GM18867 (cell line): ENCODE measurements around the gene OR2T10.
"Not testable (repeated sequence)": the region's sequence is repeated elsewhere in the genome, so short reads cannot be mapped to it uniquely, and the experiment has no call there.

ENCODE experiments used
- ATAC-seq: cut with Tn5 transposase; IDR thresholded peaks from one replicate; pipeline ENCODE4 v1.9.1; 2021; ENCODE audit warnings: mild to moderate bottlenecking, moderate library complexity; ENCODE audit not compliant: unreplicated experiment

Gene OR2T10, protein sequence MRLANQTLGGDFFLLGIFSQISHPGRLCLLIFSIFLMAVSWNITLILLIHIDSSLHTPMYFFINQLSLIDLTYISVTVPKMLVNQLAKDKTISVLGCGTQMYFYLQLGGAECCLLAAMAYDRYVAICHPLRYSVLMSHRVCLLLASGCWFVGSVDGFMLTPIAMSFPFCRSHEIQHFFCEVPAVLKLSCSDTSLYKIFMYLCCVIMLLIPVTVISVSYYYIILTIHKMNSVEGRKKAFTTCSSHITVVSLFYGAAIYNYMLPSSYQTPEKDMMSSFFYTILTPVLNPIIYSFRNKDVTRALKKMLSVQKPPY

GRCh38 chr1:248597589-248597988 lies at the start of gene OR2T10:
Gene OR2T10 (minus strand): TSS chr1:248597700. CDS start chr1:248593768, 3,932 bp downstream.
- no peak for ATAC-seq

GRCh38 chr1:248645178-248645577 lies 47.7 kb upstream of the OR2T10 start, which contains the start of gene OR2T35:
Gene OR2T35 (minus strand): TSS chr1:248645278. CDS start chr1:248639258, 6,020 bp downstream.
- ATAC-seq = not testable (repeated sequence)

DNA sequence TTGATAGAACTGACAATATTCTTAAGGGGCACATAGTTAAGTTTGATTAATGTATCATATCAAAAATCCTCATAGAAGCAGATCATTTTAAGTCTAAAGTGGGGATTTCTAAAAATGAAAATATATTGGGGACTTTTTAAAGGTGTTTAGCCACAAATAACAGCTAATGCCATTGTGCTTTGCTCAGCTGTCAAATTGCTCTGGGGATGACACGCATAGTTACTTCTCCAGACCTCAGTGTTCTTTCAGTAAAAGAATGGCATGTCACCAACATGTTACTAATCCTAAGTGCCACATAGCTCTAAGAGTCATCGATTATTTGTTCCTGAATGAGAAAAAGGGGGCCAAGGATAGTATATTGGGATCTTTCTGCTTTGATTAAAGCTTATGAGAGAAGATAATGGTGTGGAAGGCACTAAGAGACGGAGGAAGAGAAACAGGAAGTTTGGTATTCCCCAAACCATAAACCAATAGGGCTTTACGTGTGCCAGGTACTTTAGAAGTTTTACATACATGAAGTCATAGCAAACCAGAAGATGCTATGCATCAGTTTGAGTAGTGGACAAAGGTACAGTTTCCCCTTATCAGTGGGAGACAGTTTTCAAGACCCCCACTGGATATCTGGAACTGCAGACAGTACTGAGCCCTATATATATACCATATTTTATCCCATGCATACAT lies 45.6 kb upstream of the OR2T10 start:
- peak; percentile 60 for ATAC-seq

DNA sequence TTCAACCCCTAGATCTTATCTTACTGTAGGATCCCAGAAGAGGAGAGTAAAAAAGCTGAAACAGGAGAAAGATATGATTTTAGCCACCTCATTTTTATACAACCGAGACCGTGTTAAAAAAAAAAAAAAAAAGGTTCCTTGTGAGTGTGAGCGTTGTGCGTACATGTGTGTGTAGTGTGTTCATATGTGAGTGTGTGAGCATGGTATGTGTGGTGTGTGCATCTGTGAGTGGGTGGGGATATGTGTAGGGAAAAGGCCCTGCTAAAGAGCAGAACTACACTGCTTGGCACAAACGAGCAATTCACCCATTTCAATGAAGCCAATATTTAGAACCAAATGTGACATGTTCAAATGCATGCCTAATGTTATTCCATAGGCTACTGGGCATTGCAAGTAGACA lies 44.1 kb upstream of the OR2T10 start:
- ATAC-seq = not testable (repeated sequence)

DNA sequence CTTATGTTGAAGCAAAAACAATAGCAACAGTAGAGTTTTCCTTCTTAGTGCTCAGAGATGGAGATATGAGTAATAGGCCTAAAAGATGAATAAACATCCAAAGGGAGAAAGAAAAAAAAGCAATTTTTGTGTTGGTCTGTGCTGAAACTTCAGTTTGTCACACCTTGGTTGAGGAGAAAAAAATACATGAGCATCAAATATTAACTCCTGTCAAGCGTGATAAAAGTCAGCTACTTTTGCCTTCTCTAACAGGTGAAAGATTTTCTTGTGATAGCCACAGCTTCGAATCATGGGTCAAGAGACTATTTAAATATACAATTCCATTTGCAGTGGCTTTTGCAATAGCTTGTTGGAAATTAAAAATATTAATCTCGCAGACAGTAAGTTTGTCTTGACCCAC lies 43.4 kb upstream of the OR2T10 start:
- peak; percentile 58 for ATAC-seq

DNA sequence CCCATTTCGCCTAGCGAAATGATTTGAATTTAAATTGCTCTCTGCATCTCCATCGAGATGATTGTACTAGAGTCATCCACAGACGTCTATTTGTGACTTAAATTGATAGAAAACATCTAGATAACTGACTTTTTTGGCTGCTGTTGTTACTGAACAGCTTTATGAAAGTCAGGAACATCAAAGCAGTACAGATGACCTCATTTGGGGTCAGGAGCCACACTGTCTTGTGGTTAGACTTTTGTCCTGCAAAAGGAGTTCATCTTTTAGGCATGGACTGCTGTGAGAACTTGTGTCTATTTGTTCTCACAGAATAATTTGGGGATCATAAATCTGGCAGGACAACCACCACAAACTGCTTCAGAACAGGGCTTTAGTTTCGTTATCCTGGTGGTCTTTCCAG lies 42.2 kb upstream of the OR2T10 start:
- peak; percentile 31 for ATAC-seq

GRCh38 chr1:248636612-248637011 lies 39.1 kb upstream of the OR2T10 start:
- not testable (repeated sequence) for ATAC-seq

DNA sequence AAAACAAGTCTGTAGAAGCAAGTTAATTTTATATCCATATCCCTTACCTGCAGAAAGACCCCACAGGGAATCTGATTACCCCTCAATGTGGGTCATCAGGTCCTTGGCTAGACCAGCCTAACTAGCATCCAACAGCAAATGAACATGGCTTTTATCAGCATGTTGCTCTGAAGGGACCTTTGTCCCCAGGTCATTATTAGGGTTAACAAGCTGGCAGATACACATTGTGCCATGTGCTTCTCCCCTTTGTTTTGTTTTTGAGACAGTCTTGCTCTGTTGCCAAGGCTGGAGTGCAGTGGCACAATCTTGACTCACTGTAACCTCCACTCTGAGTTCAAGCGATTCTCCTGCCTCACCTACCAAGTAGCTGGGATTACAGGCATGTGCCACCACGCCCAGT lies 37.5 kb upstream of the OR2T10 start, which contains the start of gene OR2T11:
OR2T11 (minus strand) TSS at position 101 of the 400 bp plus-strand sequence. CDS start 7,963 bp downstream, outside the sequence.
- ATAC-seq = not testable (repeated sequence)

DNA sequence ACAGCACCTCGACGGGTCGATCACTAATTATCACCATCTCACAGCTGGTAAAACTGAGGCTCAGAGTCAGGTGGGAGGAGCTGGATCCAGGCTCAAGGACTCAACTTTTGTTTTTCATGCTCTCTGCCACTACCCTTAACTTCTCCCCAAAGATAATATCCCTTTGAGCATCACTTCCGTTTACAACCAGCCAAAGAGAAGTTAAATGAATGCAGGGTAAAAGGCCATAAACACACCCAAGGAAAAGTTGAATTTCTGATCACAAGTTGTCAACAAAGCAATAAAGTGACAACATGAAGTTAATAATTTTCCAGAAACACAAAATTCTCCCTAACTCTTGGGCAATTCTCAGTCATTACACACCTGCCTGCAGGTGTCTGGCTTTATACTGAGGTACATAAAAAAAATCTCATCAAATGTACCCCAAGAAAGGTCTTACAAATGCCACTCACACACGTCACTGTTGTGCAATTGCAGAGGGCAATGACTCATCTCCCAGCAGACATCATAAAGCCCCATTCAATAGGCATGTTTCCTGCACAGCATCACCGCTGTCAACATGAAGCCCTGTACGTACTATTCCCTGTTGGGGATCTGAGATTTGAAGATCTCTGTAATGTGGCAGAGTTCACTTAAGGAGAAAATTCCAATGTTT lies 34.0 kb upstream of the OR2T10 start:
- no peak for ATAC-seq

DNA sequence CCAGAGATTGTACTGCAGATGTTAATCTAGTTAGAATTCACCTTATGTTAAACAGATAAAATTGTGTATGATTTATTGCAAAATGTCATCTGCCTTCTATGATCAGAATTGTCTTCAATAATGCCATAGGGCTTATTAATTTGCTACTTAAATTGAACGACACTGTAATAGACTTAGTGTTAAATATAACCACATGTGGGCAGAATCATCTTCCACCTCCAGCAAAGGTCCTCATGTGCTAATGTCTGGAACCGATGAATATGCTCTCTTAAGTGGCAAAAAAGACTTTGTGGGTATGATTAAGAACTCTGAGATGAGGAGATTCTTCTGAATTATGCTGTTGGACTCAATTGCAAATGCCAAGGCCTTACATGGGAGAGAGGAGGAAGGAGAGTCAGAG lies 33.1 kb upstream of the OR2T10 start:
- no peak for ATAC-seq

DNA sequence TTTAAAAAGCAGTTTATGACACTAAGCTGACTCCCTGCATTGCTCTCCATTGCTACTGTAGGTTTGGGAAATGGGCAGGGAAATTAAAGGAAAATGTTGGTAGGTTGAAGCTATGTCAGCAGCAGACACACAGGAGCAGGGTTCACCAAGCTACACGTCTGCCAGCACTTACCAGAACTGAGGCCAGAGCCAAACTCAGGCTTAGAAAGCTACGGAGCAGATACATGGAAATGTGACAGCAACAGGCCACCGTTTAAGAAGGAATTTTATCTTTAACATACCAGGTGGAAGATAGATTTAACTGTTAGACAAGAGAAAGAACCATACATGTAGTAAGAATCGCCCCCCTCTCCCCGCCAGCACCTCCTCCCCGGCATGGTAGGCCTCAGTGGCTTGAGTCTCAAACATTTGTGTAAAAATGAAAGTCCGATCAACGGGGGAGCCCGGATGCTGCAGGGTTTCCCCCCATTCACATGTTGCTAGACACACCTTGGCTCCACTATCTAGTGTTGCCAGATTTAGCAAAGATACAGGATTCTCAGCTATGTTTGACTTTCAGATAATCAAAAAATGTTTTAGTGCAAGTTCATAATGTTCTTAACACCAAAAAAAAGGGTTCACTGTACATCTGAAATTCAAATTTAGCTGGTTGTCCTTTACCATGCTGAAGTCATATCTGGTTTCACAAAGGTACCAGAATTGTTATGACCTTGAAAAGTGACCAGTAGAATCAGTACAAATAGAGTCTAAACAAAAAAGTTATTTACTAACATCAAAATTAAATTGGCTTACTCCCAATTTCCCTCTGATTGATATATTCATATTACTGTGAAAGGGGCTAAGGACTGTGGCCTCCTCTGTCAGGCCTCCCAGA lies 30.7 kb upstream of the OR2T10 start:
- ATAC-seq = no peak

DNA sequence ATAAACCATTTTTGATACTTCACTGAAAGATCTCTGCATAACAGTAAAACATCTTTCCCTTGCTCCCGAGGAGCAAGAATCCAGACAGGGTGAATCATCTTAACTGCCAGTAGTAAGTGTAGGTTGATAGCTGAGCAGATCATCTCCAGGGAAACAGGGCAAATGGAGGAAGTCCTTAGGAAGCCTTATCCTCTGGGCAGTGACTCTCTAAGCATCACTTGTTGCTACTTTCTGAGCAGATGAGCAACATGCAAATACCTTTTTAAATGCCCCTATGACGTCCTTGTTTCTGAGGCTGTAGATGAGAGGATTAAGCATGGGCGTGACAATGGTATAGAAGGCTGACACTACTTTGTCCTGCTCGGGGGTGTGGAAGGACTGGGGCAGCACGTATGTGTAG lies 28.5 kb upstream of the OR2T10 start:
- no peak for ATAC-seq

DNA sequence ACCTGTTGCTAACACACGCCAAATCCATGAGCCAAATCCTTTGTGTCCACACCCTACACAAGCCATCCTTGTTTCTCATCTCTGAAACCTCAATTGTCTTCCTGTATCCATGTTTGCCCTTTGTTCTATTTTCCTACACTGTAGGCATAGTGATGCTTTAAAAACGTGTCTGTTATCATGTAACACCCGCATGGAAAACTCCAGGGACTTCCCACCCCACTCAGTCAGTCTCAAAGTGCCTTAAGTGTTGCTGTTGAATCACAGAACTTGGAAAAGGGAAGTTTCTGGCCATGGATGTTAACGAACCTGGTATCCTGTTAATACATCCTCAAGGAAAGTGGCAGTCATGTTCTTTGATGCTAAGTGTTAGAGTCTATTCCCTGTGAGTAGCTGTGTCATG lies 27.7 kb upstream of the OR2T10 start:
- no peak for ATAC-seq

- no peak for ATAC-seq
These were observed 25.1 kb upstream of the OR2T10 start for GRCh38 chr1:248622570-248623001.

GRCh38 chr1:248621770-248622169 lies 24.3 kb upstream of the OR2T10 start:
- no peak for ATAC-seq

- no peak for ATAC-seq
These were observed 21.4 kb upstream of the OR2T10 start for GRCh38 chr1:248618878-248619277.

DNA sequence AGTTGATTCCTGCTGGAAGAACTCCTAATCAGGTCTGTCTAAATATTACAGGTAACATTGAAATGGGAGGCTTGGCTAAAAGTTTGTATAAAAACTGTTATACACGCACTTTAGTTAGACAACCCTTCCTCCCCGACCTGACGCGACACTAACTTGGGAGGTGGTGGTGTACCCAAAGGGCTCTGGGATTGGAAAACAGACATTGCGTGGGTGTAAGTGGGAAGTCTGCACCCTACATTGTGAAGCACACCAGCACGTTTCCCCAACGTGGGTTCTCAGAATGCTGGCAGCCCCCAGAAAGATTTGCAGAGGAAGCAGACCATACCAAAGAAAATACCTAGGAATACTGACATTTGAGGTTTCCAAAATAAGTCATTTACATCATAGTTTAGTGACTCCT lies 20.6 kb upstream of the OR2T10 start:
- no peak for ATAC-seq

DNA sequence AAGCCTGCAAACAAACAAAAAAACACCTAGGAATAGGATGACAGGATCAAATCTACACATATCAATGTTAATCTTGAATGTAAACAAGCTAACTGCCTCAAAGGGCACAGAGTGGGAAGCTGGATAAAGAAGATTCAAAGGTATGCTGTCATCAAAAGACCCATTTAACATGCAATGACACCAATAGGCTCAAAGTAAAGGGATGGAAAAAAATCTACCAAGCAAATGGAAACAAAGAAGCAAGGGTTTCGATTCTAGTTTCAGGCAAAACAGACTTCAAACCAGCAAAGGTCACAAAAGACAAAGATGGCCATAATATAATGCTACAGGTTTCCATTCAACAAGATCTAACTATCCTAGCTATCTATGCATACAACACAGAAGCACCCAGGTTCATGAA lies 16.2 kb upstream of the OR2T10 start:
- ATAC-seq = no peak

DNA sequence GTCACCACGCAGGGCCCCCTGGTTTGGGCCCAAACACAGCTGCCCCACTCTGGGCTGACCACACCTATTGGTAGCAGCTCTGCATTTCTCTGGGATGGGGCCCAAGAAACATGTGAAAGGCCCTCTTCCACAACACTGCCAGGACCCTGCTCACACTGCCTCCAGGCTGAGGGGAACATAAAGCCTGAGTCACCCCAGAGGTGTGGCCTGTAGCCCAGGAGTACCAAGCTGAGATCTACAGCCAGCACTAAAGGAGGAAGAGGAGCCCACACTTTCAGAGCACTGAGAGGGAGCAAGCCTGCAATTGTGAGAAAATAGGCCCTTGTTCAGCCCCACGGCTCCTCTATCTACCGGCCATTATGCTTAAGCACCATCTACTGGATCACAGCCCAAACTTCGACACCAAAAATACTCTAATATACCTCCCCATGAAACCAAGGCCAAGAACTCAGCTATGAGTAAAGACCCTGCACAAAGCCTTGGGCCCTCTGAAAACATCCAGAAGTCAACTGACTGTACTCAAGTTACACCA lies 14.4 kb upstream of the OR2T10 start:
- ATAC-seq = no peak

GRCh38 chr1:248610301-248610700 lies 12.8 kb upstream of the OR2T10 start:
- no peak for ATAC-seq
